CD4-positive, alpha-beta T cell treated with Interleukin-6 at 100 ng/mL for 8 hours (primary cell): ENCODE measurements around the gene HNRNPLL.
A peak's percentile ranks its signal among the peaks of the same experiment; 100 is the strongest.
"Not testable (repeated sequence)": the region's sequence is repeated elsewhere in the genome, so short reads cannot be mapped to it uniquely, and the experiment has no call there.

Experiments used
- DNase-seq: peaks from one replicate; pipeline ENCODE4 v3.0.0-alpha.2; 2020; ENCODE audit warnings: mixed read lengths, low spot score

Gene HNRNPLL

GRCh38 chr2:38602732-38603401 lies at the start of gene HNRNPLL:
TSS of gene HNRNPLL (minus strand) at chr2:38602928. CDS start at chr2:38602626, 302 bp downstream.
- peak; percentile 92 for DNase-seq

GRCh38 chr2:38650717-38651116 lies 48.0 kb upstream of the HNRNPLL start:
- DNase-seq: no peak

- DNase-seq: no peak
These were observed 47.3 kb upstream of the HNRNPLL start for GRCh38 chr2:38650012-38650411.

- no peak for DNase-seq
These were observed 46.5 kb upstream of the HNRNPLL start for GRCh38 chr2:38649176-38649728.

GRCh38 chr2:38648107-38648761 lies 45.5 kb upstream of the HNRNPLL start:
- DNase-seq: no peak

- DNase-seq: peak; percentile 53
These were observed 41.2 kb upstream of the HNRNPLL start for GRCh38 chr2:38643683-38644511.

GRCh38 chr2:38643021-38643671 lies 40.4 kb upstream of the HNRNPLL start:
- no peak for DNase-seq

- DNase-seq: not testable (repeated sequence)
These were observed 39.8 kb upstream of the HNRNPLL start for GRCh38 chr2:38642373-38643017.

GRCh38 chr2:38636069-38636468 lies 33.3 kb upstream of the HNRNPLL start:
- no peak for DNase-seq

- no peak for DNase-seq
These were observed 32.4 kb upstream of the HNRNPLL start for GRCh38 chr2:38635139-38635538.

GRCh38 chr2:38634684-38635083 lies 32.0 kb upstream of the HNRNPLL start:
- DNase-seq: no peak

GRCh38 chr2:38633895-38634294 lies 31.2 kb upstream of the HNRNPLL start:
- no peak for DNase-seq

- DNase-seq: no peak
These were observed 30.3 kb upstream of the HNRNPLL start for GRCh38 chr2:38632980-38633379.

GRCh38 chr2:38631976-38632375 lies 29.2 kb upstream of the HNRNPLL start:
- no peak for DNase-seq

- no peak for DNase-seq
These were observed 27.0 kb upstream of the HNRNPLL start for GRCh38 chr2:38629684-38630083.

GRCh38 chr2:38627391-38627790 lies 24.7 kb upstream of the HNRNPLL start:
- DNase-seq: no peak

GRCh38 chr2:38626326-38627035 lies 23.8 kb upstream of the HNRNPLL start:
- peak; percentile 75 for DNase-seq

GRCh38 chr2:38622210-38622609 lies 19.5 kb upstream of the HNRNPLL start:
- no peak for DNase-seq

- DNase-seq: no peak
These were observed 18.3 kb upstream of the HNRNPLL start for GRCh38 chr2:38621018-38621417.

- DNase-seq: no peak
These were observed 17.7 kb upstream of the HNRNPLL start for GRCh38 chr2:38620282-38620977.
